ENCODE results near the gene TMC5. TPM values are rescaled to one million over a fixed set of nuclear protein-coding genes. Genes with fewer than 3 reads are reported as not detected.

Gene TMC5
- total RNA-seq, 4 donors from 2014 or later = 1.1 to 2.0 (median 1.7) TPM

- Histone ChIP-seq H3K4me3 (no peak overlapping the region), H3K27ac (no peak overlapping the region), H3K9me3 (no peaks in the 10 kb centered on the region), H3K36me3 (peaks cover 15% of the 10 kb centered on the region), H3K27me3 (no peaks in the 10 kb centered on the region), H3K4me1 (peaks cover 42% of the 10 kb centered on the region)
- TF ChIP-seq CTCF (IDR thresholded peaks at IDR 0.05) (no peak), EP300 (IDR thresholded peaks at IDR 0.05) (no peak), POLR2A (IDR thresholded peaks at IDR 0.05) (no peak), POLR2AphosphoS5 (IDR thresholded peaks at IDR 0.05) (no peak)
- 91% methylated on average over 2 of the region's 2 CpGs for WGBS
- no peak for DNase-seq (ENCODE audit: low spot score in 2 of 2)
Observed at GRCh38 chr16:19515757-19516156, 98.1 kb downstream of the TMC5 start.

GRCh38 chr16:19517424-19518089, 99.9 kb downstream of the TMC5 start:
- Histone ChIP-seq H3K27ac (no peak overlapping the region), H3K4me1 (peaks cover 51% of the 10 kb centered on the region), H3K9me3 (no peaks in the 10 kb centered on the region), H3K27me3 (no peaks in the 10 kb centered on the region), H3K36me3 (peaks cover 15% of the 10 kb centered on the region), H3K4me3 (no peak overlapping the region)
- WGBS = 71% methylated on average over 8 of the region's 8 CpGs
- TF ChIP-seq POLR2AphosphoS5 (IDR thresholded peaks at IDR 0.05) = no peak
- no peak for TF ChIP-seq EP300 (IDR thresholded peaks at IDR 0.05)
- no peak for TF ChIP-seq POLR2A (IDR thresholded peaks at IDR 0.05)
- no peak for TF ChIP-seq CTCF (IDR thresholded peaks at IDR 0.05)
- no peak for DNase-seq (ENCODE audit: low spot score in 2 of 2)

GRCh38 chr16:19518388-19518787, 100.7 kb downstream of the TMC5 start:
- no peak for TF ChIP-seq CTCF (IDR thresholded peaks at IDR 0.05)
- no peak for TF ChIP-seq POLR2AphosphoS5 (IDR thresholded peaks at IDR 0.05)
- TF ChIP-seq POLR2A (IDR thresholded peaks at IDR 0.05) = no peak
- TF ChIP-seq EP300 (IDR thresholded peaks at IDR 0.05) = no peak
- peaks cover 59% of the 10 kb centered on the region for H3K4me1 ChIP-seq
- H3K4me3 ChIP-seq = no peak overlapping the region

GRCh38 chr16:19520861-19521331, 103.2 kb downstream of the TMC5 start:
- H3K4me3 ChIP-seq = peak overlapping the region; percentile 82
- no peak for TF ChIP-seq POLR2A (IDR thresholded peaks at IDR 0.05)
- TF ChIP-seq POLR2AphosphoS5 (IDR thresholded peaks at IDR 0.05) = no peak
- TF ChIP-seq EP300 (IDR thresholded peaks at IDR 0.05) = no peak
- TF ChIP-seq CTCF (IDR thresholded peaks at IDR 0.05) = no peak
- no peaks in the 10 kb centered on the region for H3K9me3 ChIP-seq
- H3K27ac ChIP-seq = peak overlapping the region; percentile 96
- WGBS = 6% methylated on average over 8 of the region's 8 CpGs
- no peak for DNase-seq (ENCODE audit: low spot score in 2 of 2)
- H3K36me3 ChIP-seq = peaks cover 8% of the 10 kb centered on the region
- H3K27me3 ChIP-seq = no peaks in the 10 kb centered on the region
- H3K4me1 ChIP-seq = peaks cover 76% of the 10 kb centered on the region

More at GRCh38 chr16:19518388-19518787, 100.7 kb downstream of the TMC5 start:
- DNase-seq (ENCODE audit: low spot score in 2 of 2) = no peak
- Histone ChIP-seq H3K36me3 (peaks cover 15% of the 10 kb centered on the region), H3K27ac (no peak overlapping the region), H3K27me3 (no peaks in the 10 kb centered on the region), H3K9me3 (no peaks in the 10 kb centered on the region)
- 58% methylated on average over 2 of the region's 2 CpGs for whole genome bisulfite sequencing

GRCh38 chr16:19521471-19522396, 104.1 kb downstream of the TMC5 start, which contains the start of gene GDE1:
Gene GDE1 (minus strand): TSS chr16:19522098. CDS start chr16:19521964, 134 bp downstream.
- TF ChIP-seq POLR2A (IDR thresholded peaks at IDR 0.05) (peak; percentile 37 to 76), POLR2AphosphoS5 (IDR thresholded peaks at IDR 0.05) (peak in 2 of 3 donors; percentile 14 to 65), CTCF (IDR thresholded peaks at IDR 0.05) (peak in 1 of 2 donors; percentile 16), EP300 (IDR thresholded peaks at IDR 0.05) (no peak)
- Histone ChIP-seq H3K9me3 (no peaks in the 10 kb centered on the region), H3K4me1 (peaks cover 74% of the 10 kb centered on the region), H3K4me3 (peak within 1 kb of the TSS; percentile 82), H3K36me3 (no peaks in the 10 kb centered on the region), H3K27ac (peak within 1 kb of the TSS; percentile 96), H3K27me3 (no peaks in the 10 kb centered on the region)
- peak; percentile 95 to 96 for DNase-seq (ENCODE audit: low spot score in 2 of 2)
- WGBS = under 1% methylated on average over 44 of the region's 62 CpGs
